GM21390 (cell line): Measurements from ENCODE around the gene ZNF90.
"Not testable (repeated sequence)": the region's sequence is repeated elsewhere in the genome, so short reads cannot be mapped to it uniquely, and the experiment has no call there.

ENCODE experiments used
- ATAC-seq: cut with Tn5 transposase; IDR thresholded peaks from one replicate; pipeline ENCODE4 v1.9.1; 2021; ENCODE audit not compliant: unreplicated experiment

ZNF90 gene

GRCh38 chr19:20102097-20102496 is 24.3 kb downstream of the ZNF90 start:
- no peak for ATAC-seq

- no peak for ATAC-seq
Observed at GRCh38 chr19:20103091-20103740, 25.4 kb downstream of the ZNF90 start.

DNA sequence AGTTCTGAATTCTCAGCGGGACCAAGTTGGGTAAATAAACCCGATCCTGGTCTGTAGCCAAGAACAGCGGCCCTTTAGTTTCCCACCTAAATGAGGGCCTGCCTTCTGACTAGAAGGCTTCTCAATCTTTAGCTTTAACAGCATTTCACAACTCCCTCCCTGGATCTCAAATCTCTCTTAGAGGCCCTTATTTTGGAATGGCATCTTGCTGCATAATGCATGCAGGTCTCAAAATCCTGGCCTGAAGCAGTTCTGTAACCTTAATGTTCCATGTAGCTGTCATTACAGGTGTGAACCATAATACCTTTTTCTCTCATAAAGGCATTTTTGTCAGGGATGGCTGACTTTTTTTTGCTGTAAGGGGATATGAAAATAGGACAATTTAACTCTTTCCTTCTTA is 29.5 kb downstream of the ZNF90 start:
- no peak for ATAC-seq

DNA sequence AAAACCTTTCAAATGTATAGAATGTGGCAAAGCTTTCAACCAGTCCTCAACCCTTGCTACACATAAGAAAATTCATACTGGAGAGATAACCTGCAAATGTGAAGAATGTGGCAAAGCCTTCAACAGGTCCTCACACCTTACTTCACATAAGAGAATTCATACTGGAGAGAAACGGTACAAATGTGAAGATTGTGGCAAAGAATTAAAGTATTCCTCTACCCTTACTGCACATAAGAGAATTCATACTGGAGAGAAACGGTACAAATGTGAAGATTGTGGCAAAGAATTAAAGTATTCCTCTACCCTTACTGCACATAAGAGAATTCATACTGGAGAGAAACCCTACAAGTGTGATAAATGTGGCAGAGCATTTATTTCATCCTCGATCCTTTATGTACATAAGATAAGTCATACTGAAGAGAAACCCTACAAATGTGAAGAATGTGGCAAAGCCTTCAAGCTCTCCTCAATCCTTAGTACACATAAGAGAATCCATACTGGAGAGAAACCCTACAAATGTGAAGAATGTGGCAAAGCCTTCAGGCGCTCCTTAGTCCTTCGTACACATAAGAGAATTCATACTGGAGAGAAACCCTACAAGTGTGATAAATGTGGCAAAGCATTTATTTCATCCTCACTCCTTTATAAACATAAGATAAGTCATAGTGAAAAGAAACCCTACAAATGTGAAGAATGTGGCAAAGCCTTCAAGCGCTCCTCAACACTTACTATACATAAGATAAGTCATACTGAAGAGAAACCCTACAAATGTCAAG is 40.5 kb downstream of the ZNF90 start:
- not testable (repeated sequence) for ATAC-seq

DNA sequence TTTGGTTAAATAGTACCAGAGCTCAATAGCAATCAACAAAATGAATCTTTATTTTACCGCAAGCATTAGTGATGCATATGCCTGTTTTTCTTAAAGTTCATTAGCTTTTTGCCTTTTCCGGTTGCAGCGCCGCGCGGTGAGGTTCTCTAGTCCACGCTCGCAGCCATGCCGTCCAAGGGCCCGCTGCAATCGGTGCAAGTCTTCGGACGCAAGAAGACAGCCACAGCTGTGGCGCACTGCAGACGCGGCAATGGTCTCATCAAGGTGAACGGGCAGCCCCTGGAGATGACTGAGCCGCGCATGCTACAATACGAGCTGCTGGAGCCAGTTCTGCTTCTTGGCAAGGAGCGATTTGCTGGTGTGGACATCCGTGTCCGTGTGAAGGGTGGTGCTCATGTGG is 47.1 kb downstream of the ZNF90 start:
- no peak for ATAC-seq

DNA sequence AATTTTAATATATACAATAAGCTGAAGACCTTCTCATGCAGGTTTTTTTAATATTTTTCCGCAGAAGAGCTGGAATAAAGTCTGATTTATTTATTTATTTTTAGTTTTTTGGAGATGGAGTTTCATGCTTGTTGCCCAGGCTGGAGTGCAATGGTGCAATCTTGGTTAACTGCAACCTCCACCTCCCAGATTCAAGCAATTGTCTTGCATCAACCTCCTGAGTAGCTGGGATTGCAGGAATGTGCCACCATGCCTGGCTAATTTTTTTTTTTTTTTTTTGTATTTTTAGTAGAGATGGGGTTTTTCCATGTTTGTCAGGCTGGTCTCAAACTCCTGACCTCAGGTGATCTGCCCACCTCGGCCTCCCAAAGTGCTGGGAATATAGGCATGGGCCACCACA is 55.1 kb downstream of the ZNF90 start:
- not testable (repeated sequence) for ATAC-seq

DNA sequence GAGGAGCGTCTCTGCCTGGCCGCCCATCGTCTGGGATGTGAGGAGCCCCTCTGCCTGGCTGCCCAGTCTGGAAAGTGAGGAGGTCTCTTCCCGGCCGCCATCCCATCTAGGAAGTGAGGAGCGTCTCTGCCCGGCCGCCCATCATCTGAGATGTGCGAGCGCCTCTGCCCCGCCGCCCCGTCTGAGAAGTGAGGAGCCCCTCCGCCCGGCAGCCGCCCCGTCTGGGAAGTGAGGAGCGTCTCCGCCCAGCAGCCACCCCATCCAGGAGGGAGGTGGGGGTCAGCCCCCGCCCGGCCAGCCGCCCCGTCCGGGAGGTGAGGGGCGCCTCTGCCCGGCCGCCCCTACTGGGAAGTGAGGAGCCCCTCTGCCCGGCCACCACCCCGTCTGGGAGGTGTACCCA is 59.9 kb downstream of the ZNF90 start:
- not testable (repeated sequence) for ATAC-seq

- no peak for ATAC-seq
Observed at GRCh38 chr19:20151617-20152145, 73.9 kb downstream of the ZNF90 start.

GRCh38 chr19:20152506-20152905 is 74.7 kb downstream of the ZNF90 start:
- not testable (repeated sequence) for ATAC-seq

- no peak for ATAC-seq
Observed at GRCh38 chr19:20153281-20153680, 75.5 kb downstream of the ZNF90 start.

DNA sequence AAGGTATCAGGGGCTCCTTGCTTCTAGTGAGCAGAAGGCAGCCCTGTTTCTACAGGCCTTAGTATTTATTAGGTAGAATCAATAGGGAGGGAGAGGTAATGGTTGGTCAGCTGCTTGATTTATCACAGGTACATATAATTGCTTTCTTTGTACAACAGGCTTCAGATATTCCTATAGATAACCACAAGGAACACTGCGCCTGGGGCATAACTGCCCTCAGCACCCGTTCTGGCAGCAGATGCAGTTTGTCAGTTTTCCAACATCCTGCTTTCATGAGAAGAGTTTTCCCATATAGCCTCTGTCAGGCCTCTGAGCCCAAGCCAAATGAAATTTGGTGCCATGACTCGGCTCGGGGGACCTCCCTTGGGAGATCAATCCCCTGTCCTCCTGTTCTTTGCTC is 76.8 kb downstream of the ZNF90 start:
- no peak for ATAC-seq

DNA sequence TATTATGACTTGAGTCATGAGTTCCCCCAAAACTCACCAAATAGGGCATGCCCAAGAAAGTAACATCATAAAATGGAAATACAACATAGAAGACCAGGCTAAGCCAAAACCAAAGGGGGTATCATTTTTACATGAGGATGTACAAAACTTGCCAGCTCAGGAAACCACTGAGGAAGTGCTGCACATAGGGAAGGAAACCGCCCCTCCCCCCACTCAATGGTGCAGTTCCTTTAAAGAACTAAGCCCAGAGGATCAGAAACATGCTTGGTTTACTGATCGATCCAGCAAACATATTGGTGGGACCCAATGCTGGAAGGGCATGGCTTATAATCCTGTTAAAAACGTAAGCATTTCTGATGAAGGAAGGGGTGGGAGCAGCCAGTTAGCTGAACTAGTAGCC is 85.0 kb downstream of the ZNF90 start:
- no peak for ATAC-seq

DNA sequence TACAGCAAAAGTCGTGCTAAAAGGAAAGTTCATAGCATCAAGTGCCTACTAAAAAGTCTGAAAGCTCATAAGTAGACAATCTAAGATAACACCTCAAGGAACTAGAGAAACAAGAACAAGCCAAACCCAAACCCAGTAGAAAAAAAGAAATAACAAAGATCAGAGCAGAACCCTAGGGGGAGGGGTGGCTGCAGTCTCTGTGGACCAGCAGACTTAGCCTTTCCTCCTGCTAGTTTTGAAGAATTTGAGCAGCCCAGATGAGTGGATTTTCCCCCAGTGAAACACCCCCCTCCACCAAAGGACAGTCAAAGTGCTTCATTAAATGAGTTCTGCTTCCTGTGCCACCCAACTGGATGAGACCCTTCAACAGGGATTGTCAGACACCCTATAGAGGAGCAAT is 86.7 kb downstream of the ZNF90 start:
- ATAC-seq = no peak

GRCh38 chr19:20165971-20166592 is 88.3 kb downstream of the ZNF90 start:
- no peak for ATAC-seq

DNA sequence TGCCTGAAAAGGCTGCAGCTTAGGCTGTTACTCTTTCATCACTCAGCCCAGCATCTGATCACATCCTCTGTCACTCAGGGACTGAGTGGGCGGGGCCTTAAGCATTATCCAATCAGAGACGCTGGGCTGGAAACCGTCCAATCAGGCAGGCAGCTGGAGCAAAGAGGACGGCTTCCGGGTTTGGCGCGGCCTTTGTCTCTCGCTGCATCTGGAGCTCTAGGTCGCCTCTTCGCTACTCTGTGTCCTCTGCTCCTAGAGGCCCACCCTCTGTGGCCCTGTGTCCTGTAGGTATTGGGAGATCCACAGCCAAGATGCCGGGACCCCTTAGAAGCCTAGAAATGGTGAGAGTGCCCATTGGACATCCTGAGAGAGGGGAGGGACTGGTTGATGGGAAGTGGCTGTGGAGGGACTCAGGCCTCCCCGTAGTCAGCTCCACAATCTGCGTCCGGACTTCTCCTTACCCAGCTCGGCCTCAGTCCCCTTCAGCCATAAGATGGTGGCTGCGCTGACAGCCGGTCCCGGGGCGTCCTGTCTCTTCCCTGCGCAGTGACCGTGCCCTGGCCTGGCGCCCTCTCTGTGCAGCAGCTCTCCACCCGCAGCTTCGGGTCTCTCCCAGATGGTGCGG is 89.3 kb downstream of the ZNF90 start, which contains the start of gene ZNF486:
ZNF486 (plus strand) TSS at position 195 of the 625 bp plus-strand sequence; CDS start at position 312, 117 bp downstream.
- peak; percentile 90 for ATAC-seq

DNA sequence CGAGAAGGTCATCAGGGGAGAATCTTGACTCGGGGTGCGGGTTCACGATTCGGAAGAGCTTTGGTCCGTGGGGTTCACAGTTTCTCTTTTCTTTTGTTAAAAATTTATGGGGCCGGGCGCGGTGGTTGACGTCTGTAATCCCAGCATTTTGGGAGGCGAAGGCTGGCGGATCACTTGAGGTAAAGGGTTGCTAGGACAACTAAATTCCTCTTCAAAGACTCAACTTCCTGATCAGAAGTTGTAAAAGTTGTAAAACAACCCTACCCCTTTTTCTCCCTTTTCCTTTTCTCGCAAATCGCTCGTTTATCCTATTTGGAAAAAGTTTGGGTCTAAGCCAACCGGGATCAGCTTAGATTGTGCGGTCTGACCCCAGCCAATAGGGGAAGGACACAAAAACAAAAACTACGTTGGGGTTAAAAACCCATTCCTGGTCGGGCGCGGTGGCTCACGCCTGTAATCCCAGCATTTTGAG is 89.9 kb downstream of the ZNF90 start:
- no peak for ATAC-seq
